Karpas-422 (cell line): Measurements from ENCODE around the gene PHF3. TPM values are rescaled to one million over a fixed set of nuclear protein-coding genes. Genes with fewer than 3 reads are reported as not detected.

Source experiments
- DNase-seq: peaks from one replicate; pipeline ENCODE4 v3.0.0-alpha.2; 2015
- H2AFZ ChIP-seq: fragments of 200-600 bp; sonication (generic); 2 replicates; pipeline ENCODE4 v1.6.1; 2014; ENCODE audit warnings: antibody characterized with exemption, low read length, mixed read lengths
- H3K27ac ChIP-seq: fragments of 200-600 bp; sonication (generic); 2 replicates; pipeline ENCODE4 v1.5.1; 2014; ENCODE audit warnings: mild to moderate bottlenecking, low read length, moderate library complexity
- H3K27me3 ChIP-seq: fragments of 200-600 bp; sonication (generic); 2 replicates; pipeline ENCODE4 v1.6.1; 2014; ENCODE audit warnings: low read length, mixed read lengths
- H3K36me3 ChIP-seq: fragments of 200-600 bp; sonication (generic); 2 replicates; pipeline ENCODE4 v1.6.1; 2014; ENCODE audit warnings: low read length, mixed read lengths; ENCODE audit not compliant: insufficient read depth
- H3K4me1 ChIP-seq: fragments of 200-600 bp; sonication (generic); 2 replicates; pipeline ENCODE4 v1.6.1; 2014; ENCODE audit warnings: mild to moderate bottlenecking, low read length, mixed read lengths
- H3K4me2 ChIP-seq: fragments of 200-600 bp; sonication (generic); 2 replicates; pipeline ENCODE4 v1.6.1; 2014; ENCODE audit warnings: low read length, low read depth, mild to moderate bottlenecking; ENCODE audit not compliant: poor library complexity, severe bottlenecking
- H3K4me3 ChIP-seq: fragments of 200-600 bp; sonication (generic); 2 replicates; pipeline ENCODE4 v1.5.1; 2014; ENCODE audit warnings: mild to moderate bottlenecking, antibody characterized with exemption, low read length, mixed read lengths
- H3K79me2 ChIP-seq: fragments of 200-600 bp; sonication (generic); 2 replicates; pipeline ENCODE4 v1.6.1; 2014; ENCODE audit warnings: mild to moderate bottlenecking, low read length, mixed read lengths
- H3K9ac ChIP-seq: fragments of 200-600 bp; sonication (generic); 2 replicates; pipeline ENCODE4 v1.6.0; 2014; ENCODE audit warnings: low read length
- H3K9me2 ChIP-seq: fragments of 200-600 bp; sonication (generic), shearing (Covaris generic); replicated peaks from 2 replicates; pipeline ENCODE4 v1.6.0; 2014; ENCODE audit warnings: mild to moderate bottlenecking, low read length, moderate library complexity; ENCODE audit not compliant: insufficient read depth
- H3K9me3 ChIP-seq: fragments of 300-700, 200-600 bp; sonication (generic); 2 replicates; pipeline ENCODE4 v1.6.1; 2014; ENCODE audit warnings: low read length, mixed read lengths
- H4K20me1 ChIP-seq: fragments of 200-600 bp; sonication (generic); 2 replicates; pipeline ENCODE4 v1.6.1; 2014; ENCODE audit warnings: mild to moderate bottlenecking, antibody characterized with exemption, low read length, low read depth; ENCODE audit not compliant: insufficient read depth
- total RNA-seq: library from RNA; depleted of rRNA; stranded (reverse); fragments of >200 nt; shearing (Covaris generic); gene quantifications from 2 replicates; pipeline ENCODE4 v1.2.3, GENCODE V29; 2014; ENCODE audit warnings: low replicate concordance

Gene PHF3
- total RNA-seq, 1 experiment from 2014 or later, result 86.3 TPM

GRCh38 chr6:63675138-63675537 lies 39.5 kb downstream of the PHF3 start:
- no peak overlapping the region for H3K4me2 ChIP-seq

DNA sequence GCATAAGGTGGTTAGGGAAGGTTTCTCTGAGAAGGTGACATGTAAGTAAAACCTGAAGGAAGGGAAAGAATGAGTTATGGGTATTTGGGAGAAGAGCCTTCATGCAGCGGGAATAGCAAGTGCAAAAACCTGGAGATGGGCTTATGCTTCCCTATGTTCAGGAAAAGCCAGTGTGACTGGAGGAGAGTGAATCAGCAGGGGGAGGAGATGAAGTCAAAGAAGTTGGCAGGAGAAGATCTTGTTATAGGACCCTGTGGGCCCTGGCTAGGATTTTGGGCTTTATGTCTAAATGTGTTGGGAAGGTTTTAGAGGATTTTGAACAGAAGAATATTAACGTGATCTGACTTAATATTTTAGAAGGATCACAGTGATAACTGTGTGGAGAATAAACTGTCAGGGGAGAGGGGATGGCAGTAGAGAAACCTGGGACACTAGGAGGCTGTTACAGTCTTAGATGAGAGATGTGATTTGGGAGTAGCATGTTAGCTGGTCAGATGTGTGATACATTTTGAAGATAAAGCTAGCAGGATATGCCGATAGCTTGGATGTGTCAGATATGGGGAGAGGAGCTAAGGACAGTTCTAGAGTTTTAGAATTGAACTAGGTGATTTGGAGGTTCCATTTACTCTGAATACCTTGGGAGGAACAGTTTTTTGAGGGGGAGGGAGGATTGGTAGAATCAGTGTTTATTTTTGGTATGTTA lies 41.0 kb downstream of the PHF3 start:
- Histone ChIP-seq H4K20me1 (no peaks in the 10 kb centered on the region; the same call in 1 of the 2 replicates), H3K9ac (no peak overlapping the region), H3K36me3 (peaks cover 10% of the 10 kb centered on the region; the same call in 1 of the 2 replicates)

More at GRCh38 chr6:63675138-63675537, 39.5 kb downstream of the PHF3 start:
- no peak overlapping the region for H3K9ac ChIP-seq
- H3K9me3 ChIP-seq, result no peaks in the 10 kb centered on the region
- H3K4me3 ChIP-seq, result no peak overlapping the region
- H3K27ac ChIP-seq, result no peak overlapping the region
- no peak overlapping the region for H2AFZ ChIP-seq
- DNase-seq, result no peak
- no peaks in the 10 kb centered on the region for H3K9me2 ChIP-seq
- no peaks in the 10 kb centered on the region for H3K27me3 ChIP-seq
- H3K36me3 ChIP-seq, result no peaks in the 10 kb centered on the region
- H4K20me1 ChIP-seq, result peaks cover 4% of the 10 kb centered on the region; the same call in 1 of the 2 replicates
- peaks cover 52% of the 10 kb centered on the region for H3K4me1 ChIP-seq
- peaks cover 99% of the 10 kb centered on the region for H3K79me2 ChIP-seq

GRCh38 chr6:63677282-63677681 lies 41.7 kb downstream of the PHF3 start:
- Histone ChIP-seq H3K9me2 (no peaks in the 10 kb centered on the region), H3K9ac (no peak overlapping the region), H3K79me2 (peaks cover 99% of the 10 kb centered on the region), H3K36me3 (peaks cover 10% of the 10 kb centered on the region; the same call in 1 of the 2 replicates), H3K4me2 (no peak overlapping the region), H3K4me1 (peaks cover 58% of the 10 kb centered on the region), H3K9me3 (no peaks in the 10 kb centered on the region), H3K4me3 (no peak overlapping the region), H4K20me1 (no peaks in the 10 kb centered on the region; the same call in 1 of the 2 replicates), H3K27me3 (no peaks in the 10 kb centered on the region), H2AFZ (no peak overlapping the region), H3K27ac (no peak overlapping the region)
- DNase-seq, result no peak

More for the DNA sequence above, 41.0 kb downstream of the PHF3 start:
- no peak for DNase-seq
- no peaks in the 10 kb centered on the region for H3K9me3 ChIP-seq
- H3K4me1 ChIP-seq, result peaks cover 58% of the 10 kb centered on the region
- peaks cover 99% of the 10 kb centered on the region for H3K79me2 ChIP-seq
- H3K27me3 ChIP-seq, result no peaks in the 10 kb centered on the region
- no peak overlapping the region for H2AFZ ChIP-seq
- no peak overlapping the region for H3K4me2 ChIP-seq
- no peaks in the 10 kb centered on the region for H3K9me2 ChIP-seq
- H3K27ac ChIP-seq, result no peak overlapping the region
- no peak overlapping the region for H3K4me3 ChIP-seq

- DNase-seq, result peak; percentile 50
- peaks cover 28% of the 10 kb centered on the region for H3K36me3 ChIP-seq
- peaks cover 96% of the 10 kb centered on the region for H3K79me2 ChIP-seq
- peak overlapping the region; percentile 1; the same call in 1 of the 2 replicates for H3K4me3 ChIP-seq
- H3K9me3 ChIP-seq, result no peaks in the 10 kb centered on the region
- H2AFZ ChIP-seq, result no peak overlapping the region
- peak overlapping the region; percentile 59 for H3K4me2 ChIP-seq
- no peak overlapping the region for H3K9ac ChIP-seq
- no peaks in the 10 kb centered on the region for H3K27me3 ChIP-seq
- no peaks in the 10 kb centered on the region for H4K20me1 ChIP-seq
- peak overlapping the region; percentile 59 for H3K27ac ChIP-seq
- peaks cover 72% of the 10 kb centered on the region for H3K4me1 ChIP-seq
- H3K9me2 ChIP-seq, result no peaks in the 10 kb centered on the region
Measured at GRCh38 chr6:63683071-63683603, 47.5 kb downstream of the PHF3 start.

DNA sequence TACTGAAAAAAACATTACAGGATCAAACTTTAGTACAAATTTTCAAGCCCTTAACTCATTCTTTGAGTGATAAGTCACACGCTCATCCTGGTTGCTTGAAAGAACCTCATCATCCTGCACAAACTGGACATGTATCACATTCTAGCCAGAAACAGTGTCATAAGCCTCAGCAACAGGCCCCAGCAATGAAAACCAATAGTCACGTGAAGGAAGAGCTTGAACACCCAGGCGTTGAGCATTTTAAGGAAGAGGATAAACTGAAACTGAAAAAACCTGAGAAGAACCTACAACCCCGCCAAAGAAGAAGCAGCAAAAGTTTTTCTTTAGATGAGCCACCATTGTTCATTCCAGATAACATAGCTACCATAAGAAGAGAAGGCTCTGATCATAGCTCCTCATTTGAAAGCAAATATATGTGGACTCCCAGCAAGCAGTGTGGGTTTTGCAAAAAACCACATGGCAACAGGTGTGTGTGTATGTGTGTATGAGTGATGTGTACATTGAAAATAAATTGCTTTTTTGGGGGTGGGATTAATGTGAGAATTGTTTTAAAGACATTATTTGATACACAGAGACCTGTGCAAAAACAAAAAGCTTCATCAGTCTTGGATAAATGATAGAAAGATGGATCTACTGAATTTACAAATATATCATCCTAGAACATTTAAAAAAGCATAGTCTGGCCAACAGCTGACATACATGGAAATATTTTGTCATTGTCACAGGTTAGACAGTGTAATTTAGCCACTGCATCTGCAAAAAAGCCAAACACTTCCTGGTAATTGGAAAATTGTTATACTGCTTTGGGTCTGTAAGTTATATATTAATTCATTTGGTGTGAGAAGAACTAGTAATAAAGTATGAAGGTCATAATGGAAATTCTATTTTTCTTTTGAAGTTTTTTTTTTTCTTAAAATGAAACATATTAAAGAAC lies 50.1 kb downstream of the PHF3 start:
- H3K4me2 ChIP-seq, result peak overlapping the region; percentile 11

DNA sequence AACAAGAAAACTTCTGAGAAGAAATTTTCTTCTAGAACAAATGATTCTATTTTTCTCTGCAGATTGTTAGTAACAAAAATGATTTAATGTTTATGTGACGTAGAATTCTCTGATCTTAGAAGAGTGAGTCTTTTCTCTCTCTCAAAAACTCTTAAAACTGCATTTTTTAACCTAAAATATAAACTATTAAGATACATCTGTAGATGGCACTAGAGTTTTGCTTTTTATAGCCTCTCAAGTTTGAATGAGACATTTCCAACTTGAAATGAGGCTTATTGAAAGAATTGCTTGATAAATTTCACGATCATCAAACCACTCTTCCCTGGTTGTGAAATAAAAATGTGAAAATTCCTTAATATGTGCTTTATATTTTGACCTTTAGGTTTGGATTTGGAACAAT lies 53.8 kb downstream of the PHF3 start:
- H3K27me3 ChIP-seq, result no peaks in the 10 kb centered on the region
- H3K9ac ChIP-seq, result no peak overlapping the region
- H3K4me2 ChIP-seq, result no peak overlapping the region
- no peaks in the 10 kb centered on the region for H3K9me3 ChIP-seq
- H3K4me1 ChIP-seq, result peaks cover 14% of the 10 kb centered on the region
- H3K36me3 ChIP-seq, result peaks cover 23% of the 10 kb centered on the region; the same call in 1 of the 2 replicates
- H4K20me1 ChIP-seq, result no peaks in the 10 kb centered on the region
- no peaks in the 10 kb centered on the region for H3K9me2 ChIP-seq
- H3K27ac ChIP-seq, result no peak overlapping the region
- DNase-seq, result no peak
- no peak overlapping the region for H2AFZ ChIP-seq
- peaks cover 94% of the 10 kb centered on the region for H3K79me2 ChIP-seq
- no peak overlapping the region for H3K4me3 ChIP-seq

More for the DNA sequence above, 50.1 kb downstream of the PHF3 start:
- Histone ChIP-seq H3K27me3 (no peaks in the 10 kb centered on the region), H4K20me1 (no peaks in the 10 kb centered on the region), H3K4me3 (no peak overlapping the region), H3K4me1 (peaks cover 51% of the 10 kb centered on the region), H3K9me2 (no peaks in the 10 kb centered on the region), H3K79me2 (peaks cover 94% of the 10 kb centered on the region), H3K9ac (peak overlapping the region; percentile 14; the same call in 1 of the 2 replicates), H3K9me3 (no peaks in the 10 kb centered on the region), H3K36me3 (peaks cover 27% of the 10 kb centered on the region), H2AFZ (no peak overlapping the region), H3K27ac (peak overlapping the region; percentile 62)
- peak; percentile 62 for DNase-seq

- Histone ChIP-seq H3K4me2 (no peak overlapping the region), H3K9me2 (no peaks in the 10 kb centered on the region), H3K9me3 (no peaks in the 10 kb centered on the region), H3K79me2 (peaks cover 92% of the 10 kb centered on the region), H3K36me3 (peaks cover 19% of the 10 kb centered on the region), H4K20me1 (no peaks in the 10 kb centered on the region), H3K27ac (no peak overlapping the region), H2AFZ (no peak overlapping the region), H3K4me3 (no peak overlapping the region), H3K4me1 (peaks cover 6% of the 10 kb centered on the region), H3K9ac (no peak overlapping the region), H3K27me3 (no peaks in the 10 kb centered on the region)
- DNase-seq, result no peak
Measured at GRCh38 chr6:63690221-63690620, 54.6 kb downstream of the PHF3 start.

GRCh38 chr6:63705707-63706106 lies 70.1 kb downstream of the PHF3 start:
- Histone ChIP-seq H3K4me2 (no peak overlapping the region), H3K27ac (no peak overlapping the region), H4K20me1 (no peaks in the 10 kb centered on the region), H3K4me3 (no peak overlapping the region), H3K9ac (no peak overlapping the region), H3K36me3 (peaks cover 83% of the 10 kb centered on the region), H2AFZ (no peak overlapping the region), H3K27me3 (no peaks in the 10 kb centered on the region), H3K9me3 (no peaks in the 10 kb centered on the region), H3K4me1 (no peaks in the 10 kb centered on the region), H3K9me2 (no peaks in the 10 kb centered on the region), H3K79me2 (peaks cover 52% of the 10 kb centered on the region)
- DNase-seq, result no peak
